ENCODE data around the gene SPARC. TPM values are rescaled to one million over a fixed set of nuclear protein-coding genes. Genes with fewer than 3 reads are reported as not detected.

The SPARC gene
- total and polyA plus RNA-seq, 2 experiments from 2014 or later, result 4,089 to 16,729 TPM

GRCh38 chr5:151683986-151684588, 2.6 kb downstream of the SPARC start:
- H3K79me2 ChIP-seq, result peaks cover 70% of the 10 kb centered on the region
- DNase-seq (ENCODE audit: low spot score), result no peak
- H3K27me3 ChIP-seq, result no peaks in the 10 kb centered on the region
- H3K4me2 ChIP-seq, result peak overlapping the region; percentile 81
- no peaks in the 10 kb centered on the region for H3K9me2 ChIP-seq (replicated peaks; ENCODE audit: insufficient read depth)
- no peak overlapping the region for H2AFZ ChIP-seq
- TF ChIP-seq CTCF (IDR thresholded peaks at IDR 0.05; ENCODE audit: poor library complexity) (no peak), EZH2 (IDR thresholded peaks at IDR 0.05; ENCODE audit: borderline replicate concordance) (no peak), EZH2phosphoT487 (IDR thresholded peaks at IDR 0.05; ENCODE audit: low read depth, severe bottlenecking, unreplicated experiment) (no peak)
- WGBS (ENCODE audit: low lambda C conversion rate, missing lambda C conversion rate), result 64% methylated on average over 2 of the region's 2 CpGs
- H3K4me3 ChIP-seq, result peak overlapping the region; percentile 23
- H3K27ac ChIP-seq, result peak overlapping the region; percentile 99
- H3K9me3 ChIP-seq (ENCODE audit: low read depth), result no peaks in the 10 kb centered on the region
- H4K20me1 ChIP-seq (ENCODE audit: insufficient read depth, poor library complexity, severe bottlenecking), result peaks cover 36% of the 10 kb centered on the region
- H3K4me1 ChIP-seq (ENCODE audit: insufficient read depth), result peaks cover 36% of the 10 kb centered on the region
- no peaks in the 10 kb centered on the region for H3K36me3 ChIP-seq (replicated peaks; ENCODE audit: insufficient read depth, low read depth)

- Histone ChIP-seq H4K20me1 (ENCODE audit: insufficient read depth, poor library complexity, severe bottlenecking) (peaks cover 43% of the 10 kb centered on the region), H2AFZ (no peak overlapping the region), H3K4me3 (no peak overlapping the region), H3K4me2 (peak overlapping the region; percentile 81), H3K27ac (peak overlapping the region; percentile 99), H3K9me3 (ENCODE audit: low read depth) (no peaks in the 10 kb centered on the region), H3K4me1 (ENCODE audit: insufficient read depth) (peaks cover 42% of the 10 kb centered on the region), H3K79me2 (peaks cover 76% of the 10 kb centered on the region), H3K9me2 (replicated peaks; ENCODE audit: insufficient read depth) (no peaks in the 10 kb centered on the region), H3K27me3 (no peaks in the 10 kb centered on the region), H3K36me3 (replicated peaks; ENCODE audit: insufficient read depth, low read depth) (no peaks in the 10 kb centered on the region)
- TF ChIP-seq CTCF (IDR thresholded peaks at IDR 0.05; ENCODE audit: poor library complexity) (no peak), EZH2 (IDR thresholded peaks at IDR 0.05; ENCODE audit: borderline replicate concordance) (no peak), EZH2phosphoT487 (IDR thresholded peaks at IDR 0.05; ENCODE audit: low read depth, severe bottlenecking, unreplicated experiment) (no peak)
- 71% methylated on average over 5 of the region's 5 CpGs for WGBS (ENCODE audit: low lambda C conversion rate, missing lambda C conversion rate)
- DNase-seq (ENCODE audit: low spot score), result no peak
These were observed 3.3 kb downstream of the SPARC start for GRCh38 chr5:151683444-151683843.

DNA sequence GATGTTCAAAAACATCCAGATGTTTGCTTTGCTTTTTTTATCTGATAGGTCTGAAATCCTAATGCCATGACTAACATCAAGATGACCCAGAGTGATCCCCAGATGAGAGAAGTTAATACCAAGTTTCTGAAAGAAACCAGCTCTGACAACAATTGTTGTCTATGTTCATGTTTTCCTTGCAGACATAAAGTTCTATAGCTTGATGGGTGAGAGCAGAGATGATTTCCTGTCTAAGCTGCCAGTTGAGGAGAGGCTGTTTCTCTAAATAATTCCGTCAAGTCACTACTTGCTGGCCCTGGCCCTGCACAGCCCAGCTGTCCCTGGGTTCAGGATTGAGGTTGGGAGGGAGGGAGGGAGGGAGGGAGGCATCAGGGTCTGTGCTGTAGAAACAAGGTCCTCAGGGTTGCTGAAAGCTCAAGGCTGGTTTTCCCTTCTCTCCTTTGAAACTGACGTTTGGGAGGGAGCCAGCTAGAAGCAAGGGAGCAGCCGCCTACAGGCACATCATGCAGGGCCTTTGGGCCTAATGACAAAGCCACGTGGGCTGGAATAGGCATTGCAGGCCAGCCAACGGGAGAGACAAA, 3.9 kb downstream of the SPARC start:
- peak overlapping the region; percentile 3 for H3K4me3 ChIP-seq
- no peak overlapping the region for H2AFZ ChIP-seq
- no peak for DNase-seq (ENCODE audit: low spot score)
- no peak for TF ChIP-seq EZH2phosphoT487 (IDR thresholded peaks at IDR 0.05; ENCODE audit: low read depth, severe bottlenecking, unreplicated experiment)
- H3K9me3 ChIP-seq (ENCODE audit: low read depth), result no peaks in the 10 kb centered on the region
- 41% methylated on average over 5 of the region's 5 CpGs for WGBS (ENCODE audit: low lambda C conversion rate, missing lambda C conversion rate)
- peaks cover 82% of the 10 kb centered on the region for H3K79me2 ChIP-seq
- H3K27me3 ChIP-seq, result no peaks in the 10 kb centered on the region
- no peaks in the 10 kb centered on the region for H3K9me2 ChIP-seq (replicated peaks; ENCODE audit: insufficient read depth)
- no peaks in the 10 kb centered on the region for H3K36me3 ChIP-seq (replicated peaks; ENCODE audit: insufficient read depth, low read depth)
- peak overlapping the region; percentile 81 for H3K4me2 ChIP-seq
- H4K20me1 ChIP-seq (ENCODE audit: insufficient read depth, poor library complexity, severe bottlenecking), result peaks cover 47% of the 10 kb centered on the region
- H3K27ac ChIP-seq, result peak overlapping the region; percentile 99
- peaks cover 45% of the 10 kb centered on the region for H3K4me1 ChIP-seq (ENCODE audit: insufficient read depth)

GRCh38 chr5:151682240-151682639, 4.5 kb downstream of the SPARC start:
- DNase-seq (ENCODE audit: low spot score), result no peak
- Histone ChIP-seq H3K9me3 (ENCODE audit: low read depth) (no peaks in the 10 kb centered on the region), H3K27me3 (no peaks in the 10 kb centered on the region), H3K4me3 (peak overlapping the region; percentile 3), H3K4me1 (ENCODE audit: insufficient read depth) (peaks cover 42% of the 10 kb centered on the region), H4K20me1 (ENCODE audit: insufficient read depth, poor library complexity, severe bottlenecking) (peaks cover 53% of the 10 kb centered on the region), H3K9me2 (replicated peaks; ENCODE audit: insufficient read depth) (no peaks in the 10 kb centered on the region), H3K79me2 (peaks cover 88% of the 10 kb centered on the region), H3K27ac (peak overlapping the region; percentile 99), H2AFZ (no peak overlapping the region), H3K36me3 (replicated peaks; ENCODE audit: insufficient read depth, low read depth) (no peaks in the 10 kb centered on the region), H3K4me2 (peak overlapping the region; percentile 81)
- 71% methylated on average over 6 of the region's 6 CpGs for WGBS (ENCODE audit: low lambda C conversion rate, missing lambda C conversion rate)
- TF ChIP-seq CTCF (IDR thresholded peaks at IDR 0.05; ENCODE audit: poor library complexity), result no peak
- no peak for TF ChIP-seq EZH2 (IDR thresholded peaks at IDR 0.05; ENCODE audit: borderline replicate concordance)
- TF ChIP-seq EZH2phosphoT487 (IDR thresholded peaks at IDR 0.05; ENCODE audit: low read depth, severe bottlenecking, unreplicated experiment), result no peak

All from hepatocyte (in vitro differentiated cells).